ENCODE measurements around the gene ZBTB7C.

Gene ZBTB7C

GRCh38 chr18:48040457-48041110, 368.6 kb downstream of the ZBTB7C start:
- no peak for DNase-seq (ENCODE audit: low read depth)
- no peak overlapping the region for H3K4me3 ChIP-seq (ENCODE audit: low read depth, low read length)
- no peak for TF ChIP-seq CTCF (IDR thresholded peaks at IDR 0.05; ENCODE audit: low read depth, low read length, missing control alignments)

- H3K4me3 ChIP-seq (ENCODE audit: low read depth, low read length), result no peak overlapping the region
- no peak for TF ChIP-seq CTCF (IDR thresholded peaks at IDR 0.05; ENCODE audit: low read depth, low read length, missing control alignments)
- no peak for DNase-seq (ENCODE audit: low read depth)
Observed at GRCh38 chr18:48039769-48040215, 369.4 kb downstream of the ZBTB7C start.

- H3K4me3 ChIP-seq (ENCODE audit: low read depth, low read length), result no peak overlapping the region
- TF ChIP-seq CTCF (IDR thresholded peaks at IDR 0.05; ENCODE audit: low read depth, low read length, missing control alignments), result no peak
- DNase-seq (ENCODE audit: low read depth), result no peak
Observed at GRCh38 chr18:48038636-48039035, 370.5 kb downstream of the ZBTB7C start.

- TF ChIP-seq CTCF (IDR thresholded peaks at IDR 0.05; ENCODE audit: low read depth, low read length, missing control alignments), result no peak
- H3K4me3 ChIP-seq (ENCODE audit: low read depth, low read length), result no peak overlapping the region
- no peak for DNase-seq (ENCODE audit: low read depth)
Observed at GRCh38 chr18:48037481-48038271, 371.5 kb downstream of the ZBTB7C start.

GRCh38 chr18:48036641-48037421, 372.4 kb downstream of the ZBTB7C start:
- no peak for DNase-seq (ENCODE audit: low read depth)
- TF ChIP-seq CTCF (IDR thresholded peaks at IDR 0.05; ENCODE audit: low read depth, low read length, missing control alignments), result no peak
- no peak overlapping the region for H3K4me3 ChIP-seq (ENCODE audit: low read depth, low read length)

- H3K4me3 ChIP-seq (ENCODE audit: low read depth, low read length), result no peak overlapping the region
- DNase-seq (ENCODE audit: low read depth), result no peak
- TF ChIP-seq CTCF (IDR thresholded peaks at IDR 0.05; ENCODE audit: low read depth, low read length, missing control alignments), result no peak
Observed at GRCh38 chr18:48036226-48036625, 373.0 kb downstream of the ZBTB7C start.
